D341Med (cell line): ENCODE results near the gene ANGPTL5.
"Not testable (repeated sequence)": the region's sequence is repeated elsewhere in the genome, so short reads cannot be mapped to it uniquely, and the experiment has no call there.

Source experiments
- DNase-seq: peaks from one replicate; pipeline ENCODE4 v3.0.0; 2012; ENCODE audit warnings: low spot score

ANGPTL5 gene

GRCh38 chr11:101885631-101886030, 30.7 kb downstream of the ANGPTL5 start:
- DNase-seq = no peak

GRCh38 chr11:101881586-101881985, 34.7 kb downstream of the ANGPTL5 start:
- DNase-seq = no peak

- DNase-seq = no peak
Measured at GRCh38 chr11:101880222-101880621, 36.1 kb downstream of the ANGPTL5 start.

GRCh38 chr11:101872171-101872882, 44.0 kb downstream of the ANGPTL5 start:
- no peak for DNase-seq

- no peak for DNase-seq
Measured at GRCh38 chr11:101870510-101870909, 45.8 kb downstream of the ANGPTL5 start.

- no peak for DNase-seq
Measured at GRCh38 chr11:101867951-101868350, 48.4 kb downstream of the ANGPTL5 start.

- no peak for DNase-seq
Measured at GRCh38 chr11:101866619-101867491, 49.5 kb downstream of the ANGPTL5 start.

- DNase-seq = no peak
Measured at GRCh38 chr11:101864098-101864497, 52.2 kb downstream of the ANGPTL5 start.

- no peak for DNase-seq
Measured at GRCh38 chr11:101863361-101863760, 53.0 kb downstream of the ANGPTL5 start.

GRCh38 chr11:101862391-101863233, 53.7 kb downstream of the ANGPTL5 start:
- peak; percentile 39 for DNase-seq

- DNase-seq = peak; percentile 61
Measured at GRCh38 chr11:101860696-101861427, 55.5 kb downstream of the ANGPTL5 start.

GRCh38 chr11:101852260-101852659, 64.1 kb downstream of the ANGPTL5 start:
- DNase-seq = not testable (repeated sequence)

GRCh38 chr11:101848262-101848661, 68.1 kb downstream of the ANGPTL5 start:
- no peak for DNase-seq

GRCh38 chr11:101844608-101845007, 71.7 kb downstream of the ANGPTL5 start:
- no peak for DNase-seq

GRCh38 chr11:101840704-101841103, 75.6 kb downstream of the ANGPTL5 start:
- no peak for DNase-seq
